AG20443 (cell line): ENCODE measurements around the gene NFIA.

Source experiments
- DNase-seq: peaks from one replicate; pipeline ENCODE4 v3.0.0; 2012; ENCODE audit warnings: low spot score, mixed read lengths

Gene NFIA

DNA sequence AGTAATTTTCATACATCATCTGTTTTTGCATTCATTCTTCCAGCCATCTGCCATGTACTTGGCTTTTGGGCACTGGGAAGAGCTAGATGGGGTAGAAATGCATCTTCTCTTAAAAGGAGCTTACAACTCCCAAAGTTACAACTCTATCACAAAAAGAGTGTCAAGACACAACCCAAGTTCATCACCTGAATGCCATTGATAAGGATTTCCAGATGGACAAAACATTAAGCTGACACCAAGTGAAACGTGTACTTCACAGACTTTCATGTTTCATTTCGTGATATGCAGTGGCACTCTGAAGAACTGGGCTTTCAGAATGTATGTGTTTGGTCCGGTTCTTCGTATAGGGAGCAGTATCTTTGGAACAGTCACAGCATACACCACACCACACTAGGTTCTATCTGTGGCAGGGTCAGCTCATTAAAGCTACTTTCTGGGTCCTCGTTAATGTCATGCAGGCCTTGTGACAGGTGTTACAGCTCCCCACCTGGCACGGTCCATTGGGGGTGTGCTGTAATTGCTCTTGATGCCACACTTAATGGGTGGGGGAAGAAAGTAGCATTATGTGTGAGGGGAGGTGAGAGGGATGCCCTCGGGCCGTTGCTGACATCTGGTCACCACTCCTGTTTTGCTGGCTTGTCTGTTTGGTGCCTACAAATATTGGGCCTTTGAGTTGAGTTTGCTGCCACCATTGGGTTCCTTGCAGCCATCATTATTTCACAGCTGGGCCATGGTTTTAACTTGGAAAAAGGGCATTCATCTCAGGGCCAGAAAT lies 164.9 kb downstream of the NFIA start:
- no peak for DNase-seq

DNA sequence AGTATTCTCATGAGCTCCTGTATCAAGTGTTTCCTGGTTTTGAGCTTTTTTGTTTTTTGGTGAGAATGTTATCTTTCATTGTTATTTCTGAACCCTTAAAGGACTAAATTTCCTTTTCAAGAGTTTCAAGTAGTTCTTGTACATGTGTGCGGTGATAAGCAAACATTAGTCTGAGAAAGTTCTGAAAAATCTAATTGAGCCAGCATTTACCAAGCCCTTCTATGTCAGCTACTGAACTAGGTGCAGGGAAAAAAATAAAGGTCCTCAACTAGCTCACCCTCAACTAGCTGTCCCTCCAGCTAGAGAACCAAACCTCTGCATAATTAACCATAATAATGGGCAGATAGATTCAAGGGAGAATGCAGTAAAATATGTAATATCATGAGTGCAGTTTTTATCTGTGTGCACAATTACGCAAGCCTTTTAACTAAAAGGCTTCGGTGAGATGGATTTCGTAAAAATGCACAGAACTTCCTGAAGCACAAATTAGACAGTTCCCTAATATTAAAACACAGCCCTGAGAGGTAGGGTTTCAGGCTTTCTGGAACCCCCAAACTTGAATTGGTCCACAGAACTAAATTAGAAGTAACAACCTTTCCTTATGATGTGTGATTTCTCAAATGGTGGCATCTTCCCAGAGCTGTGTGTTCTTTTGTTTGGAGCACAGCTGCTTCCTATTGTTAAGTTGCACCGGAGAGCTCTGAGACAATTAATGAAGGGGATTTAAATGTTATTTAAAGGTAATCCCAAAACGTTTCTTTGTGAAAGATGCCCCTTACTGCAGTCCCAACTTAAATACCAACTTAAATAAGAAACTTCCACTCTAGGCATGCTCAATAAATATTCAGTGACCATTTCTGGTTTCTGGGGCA lies 165.8 kb downstream of the NFIA start:
- DNase-seq: no peak

GRCh38 chr1:61250933-61251332 lies 168.6 kb downstream of the NFIA start:
- no peak for DNase-seq

- peak; percentile 38 for DNase-seq
Measured at GRCh38 chr1:61253059-61253735, 170.8 kb downstream of the NFIA start.

DNA sequence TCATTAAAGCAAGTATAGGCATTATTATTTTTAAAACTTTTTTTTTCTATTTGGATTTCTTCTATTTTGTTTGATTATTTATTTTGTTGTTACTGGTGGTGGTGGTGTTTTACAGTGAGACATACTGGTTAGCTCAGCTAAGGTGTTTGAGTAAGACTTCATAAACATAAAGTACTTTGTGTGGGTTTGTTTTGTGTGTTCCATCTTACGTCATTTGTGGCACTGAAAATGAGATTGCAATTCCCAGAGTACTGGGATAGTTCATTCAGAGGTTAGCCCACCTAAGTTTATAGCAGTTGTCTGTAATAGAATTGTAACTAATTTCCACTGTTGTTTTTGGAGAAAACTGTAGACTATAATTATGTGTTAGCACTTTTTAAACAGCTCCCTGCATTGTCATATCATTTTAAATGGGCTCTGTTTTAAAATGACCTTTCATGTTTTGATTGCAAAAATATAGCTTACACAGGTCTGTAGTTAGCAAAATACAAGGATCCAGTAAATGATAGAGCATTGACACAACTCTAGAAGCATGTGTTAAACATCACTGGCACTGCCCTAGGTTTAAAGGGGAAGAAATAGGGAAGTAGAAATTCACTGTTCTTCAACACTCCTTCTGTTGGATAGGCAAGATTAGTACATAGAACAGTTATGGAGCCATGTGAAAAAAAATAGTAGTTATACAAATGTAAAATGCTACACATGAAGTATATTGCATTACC lies 171.7 kb downstream of the NFIA start:
- no peak for DNase-seq

DNA sequence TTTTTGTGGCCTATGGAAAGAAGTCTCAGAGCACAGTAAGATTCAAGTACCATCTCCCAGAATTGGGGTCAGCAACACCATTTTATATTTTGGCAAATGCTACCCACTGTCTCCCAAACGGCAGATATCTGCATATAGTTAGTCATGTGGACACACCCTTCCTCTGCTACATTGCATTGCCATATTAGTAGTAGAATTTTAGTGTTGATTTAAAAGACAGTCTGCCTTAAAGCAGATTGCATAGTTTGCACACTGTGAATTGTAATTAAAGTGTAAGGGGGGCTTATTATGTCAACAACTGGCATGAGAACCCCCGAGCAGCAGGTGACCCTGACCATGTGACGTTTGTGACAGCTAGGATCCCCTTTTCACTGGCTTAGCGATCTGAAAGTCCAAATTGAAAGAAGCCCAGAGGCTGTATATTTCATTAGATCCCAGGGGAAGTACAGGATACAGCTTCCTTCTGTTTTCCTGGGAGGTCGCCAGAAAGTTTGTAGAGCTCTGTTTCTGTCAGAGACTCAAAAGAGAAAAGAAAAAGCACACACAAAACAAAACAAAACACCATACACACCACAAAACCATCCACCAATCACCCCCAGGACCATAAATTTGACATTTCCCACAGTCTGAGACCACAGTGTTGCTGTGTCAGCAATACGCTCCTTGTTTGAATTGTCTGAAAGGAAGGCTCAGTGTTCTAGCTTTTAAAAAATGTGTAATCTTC lies 172.4 kb downstream of the NFIA start:
- DNase-seq: peak; percentile 45

DNA sequence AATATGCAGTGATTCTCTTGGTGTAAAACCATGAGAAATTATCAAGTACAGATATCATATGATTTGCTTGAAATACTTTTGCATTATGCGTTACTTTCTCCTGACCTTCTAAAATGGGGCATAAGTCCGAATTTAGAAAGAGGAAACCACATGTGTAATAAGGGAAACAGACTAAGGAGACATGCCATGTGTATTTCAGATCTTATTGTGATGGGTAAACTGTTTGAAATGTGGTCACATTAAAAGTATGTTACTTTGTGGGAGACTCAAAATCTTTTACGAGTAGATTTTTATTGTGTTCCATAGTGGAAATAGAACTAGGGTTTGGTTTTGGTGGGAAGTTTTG lies 173.0 kb downstream of the NFIA start:
- no peak for DNase-seq

DNA sequence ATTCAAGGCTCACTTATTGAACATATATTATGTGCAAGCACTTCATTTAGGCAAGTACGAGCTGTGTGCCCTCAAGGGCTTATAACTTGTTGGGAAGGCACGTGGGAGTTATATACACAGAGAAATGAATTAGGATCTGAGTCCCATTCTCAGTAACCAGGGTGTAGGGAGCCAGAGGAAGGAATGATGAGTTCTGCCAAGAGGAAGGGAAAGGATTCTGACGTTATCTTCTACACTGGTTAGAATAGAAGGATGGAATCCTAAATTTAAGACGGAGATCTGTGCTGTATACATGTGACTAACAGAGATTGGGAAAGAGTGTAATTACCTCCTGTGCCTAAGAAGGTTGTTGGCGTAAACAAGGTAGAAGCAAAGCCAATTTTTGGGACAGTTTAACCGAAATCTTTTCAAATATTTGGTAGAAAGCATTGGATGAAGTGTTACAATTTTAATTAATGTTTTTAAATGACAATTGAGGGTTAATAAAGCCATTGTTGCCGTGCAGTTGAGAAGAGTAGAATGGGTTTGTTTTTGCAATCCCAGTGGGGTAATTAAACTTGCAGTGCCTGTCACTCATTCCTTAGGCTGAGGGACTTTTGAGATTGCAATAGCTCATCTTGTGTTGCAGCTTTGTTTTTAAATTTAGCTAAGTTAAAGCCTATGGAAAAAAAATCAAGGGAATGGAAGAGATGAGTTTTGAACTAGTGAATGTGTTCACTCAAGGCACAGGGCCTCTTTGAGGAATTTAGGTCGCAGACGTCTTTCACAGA lies 177.2 kb downstream of the NFIA start:
- no peak for DNase-seq

DNA sequence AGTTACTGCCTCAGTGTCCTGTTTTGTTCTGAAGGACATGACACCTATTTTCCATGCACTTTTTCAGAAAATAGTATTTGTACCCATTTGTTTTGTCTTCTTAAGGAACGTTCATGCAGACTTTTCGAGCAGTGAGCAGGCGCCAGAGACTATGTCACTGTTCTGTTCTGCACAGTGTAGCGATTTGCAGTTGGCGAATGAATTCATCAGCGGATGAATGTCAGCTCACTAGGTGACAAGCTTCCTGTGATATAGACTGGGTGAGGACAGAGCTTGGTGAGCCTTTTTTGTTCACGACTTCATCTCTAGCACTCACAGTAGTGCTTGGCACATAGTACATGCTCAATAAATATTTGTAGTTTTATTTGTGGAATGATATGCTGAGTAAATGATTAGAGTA lies 177.8 kb downstream of the NFIA start:
- DNase-seq: no peak

- DNase-seq: no peak
Measured at GRCh38 chr1:61261595-61261994, 179.2 kb downstream of the NFIA start.

DNA sequence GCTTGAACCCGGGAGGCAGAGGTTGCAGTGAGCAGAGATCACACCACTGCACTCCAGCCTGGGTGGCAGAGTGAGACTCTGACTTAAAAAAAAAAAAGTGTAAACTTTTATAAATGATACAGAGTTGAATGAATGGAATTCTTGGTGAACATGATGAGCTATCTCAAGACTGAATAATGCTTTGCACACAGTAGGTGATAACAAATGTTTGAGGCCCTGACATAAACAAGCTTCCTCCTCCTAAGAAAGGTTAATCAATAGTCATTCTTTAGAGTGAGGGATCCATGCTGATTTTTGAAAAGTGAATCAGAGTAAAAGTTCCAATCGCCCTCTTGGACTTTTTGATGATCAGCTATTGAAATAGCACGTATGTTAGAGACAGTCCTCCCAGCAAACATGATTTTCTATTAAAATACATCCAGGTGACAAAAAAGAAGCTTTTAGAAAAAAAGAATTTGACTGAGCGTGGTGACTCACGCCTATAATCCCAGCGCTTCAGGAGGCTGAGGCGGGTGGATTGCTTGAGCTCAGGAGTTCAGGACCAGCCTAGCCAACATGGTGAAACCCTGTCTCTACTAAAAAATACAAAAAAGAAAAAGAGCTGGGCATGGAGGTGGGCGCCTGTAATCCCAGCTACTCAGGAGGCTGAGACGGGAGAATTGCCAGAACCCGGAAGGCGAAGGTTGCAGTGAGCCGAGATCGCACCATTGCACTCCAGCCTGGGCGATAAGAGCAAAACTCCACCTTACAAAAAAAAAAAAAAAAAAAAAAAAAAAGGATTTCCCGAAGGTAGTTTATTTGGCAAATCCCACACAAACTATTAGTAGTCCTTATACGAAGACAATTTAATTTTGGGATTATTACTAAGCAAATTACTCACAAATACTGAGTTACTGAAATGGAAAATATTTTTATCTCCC lies 181.8 kb downstream of the NFIA start:
- no peak for DNase-seq

DNA sequence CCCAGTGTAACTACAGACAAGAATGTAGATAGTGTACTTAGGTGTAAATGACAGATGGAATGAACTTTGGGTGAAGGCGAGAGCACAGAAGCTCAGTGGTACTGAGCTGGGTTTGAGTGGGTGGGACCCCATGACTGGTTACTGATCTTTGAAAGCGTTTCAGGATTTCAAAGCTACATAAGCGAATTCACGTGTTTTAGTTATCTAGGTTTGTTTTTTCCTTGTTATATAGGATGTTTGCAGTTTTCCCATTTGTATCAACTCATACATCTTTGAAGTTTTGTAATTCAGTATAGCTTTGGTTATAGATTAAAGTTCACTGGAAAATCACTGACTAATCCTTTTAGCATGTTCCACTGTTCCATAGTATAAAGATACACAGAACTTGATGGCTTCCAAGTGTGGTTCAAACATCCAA lies 182.5 kb downstream of the NFIA start:
- no peak for DNase-seq

DNA sequence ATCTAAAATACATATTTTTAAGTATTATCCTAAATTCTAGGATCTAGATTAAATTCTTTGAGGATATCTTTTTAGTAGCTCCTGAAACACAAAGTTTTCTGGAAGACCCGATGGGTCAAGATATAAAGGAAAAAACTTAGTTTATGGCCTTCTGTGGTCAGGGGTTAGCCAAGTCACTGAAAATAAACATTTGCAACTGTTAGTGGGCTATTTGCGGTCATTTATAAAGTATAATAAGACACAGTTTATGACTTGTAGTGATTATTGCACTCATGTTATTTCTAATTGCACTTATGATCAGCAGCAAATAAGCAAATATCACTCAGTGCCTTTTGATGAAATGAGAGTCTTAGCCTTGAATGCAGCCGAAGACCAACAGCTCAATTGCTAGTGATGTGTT lies 183.3 kb downstream of the NFIA start:
- DNase-seq: no peak

- no peak for DNase-seq
Measured at GRCh38 chr1:61266738-61267137, 184.4 kb downstream of the NFIA start.

DNA sequence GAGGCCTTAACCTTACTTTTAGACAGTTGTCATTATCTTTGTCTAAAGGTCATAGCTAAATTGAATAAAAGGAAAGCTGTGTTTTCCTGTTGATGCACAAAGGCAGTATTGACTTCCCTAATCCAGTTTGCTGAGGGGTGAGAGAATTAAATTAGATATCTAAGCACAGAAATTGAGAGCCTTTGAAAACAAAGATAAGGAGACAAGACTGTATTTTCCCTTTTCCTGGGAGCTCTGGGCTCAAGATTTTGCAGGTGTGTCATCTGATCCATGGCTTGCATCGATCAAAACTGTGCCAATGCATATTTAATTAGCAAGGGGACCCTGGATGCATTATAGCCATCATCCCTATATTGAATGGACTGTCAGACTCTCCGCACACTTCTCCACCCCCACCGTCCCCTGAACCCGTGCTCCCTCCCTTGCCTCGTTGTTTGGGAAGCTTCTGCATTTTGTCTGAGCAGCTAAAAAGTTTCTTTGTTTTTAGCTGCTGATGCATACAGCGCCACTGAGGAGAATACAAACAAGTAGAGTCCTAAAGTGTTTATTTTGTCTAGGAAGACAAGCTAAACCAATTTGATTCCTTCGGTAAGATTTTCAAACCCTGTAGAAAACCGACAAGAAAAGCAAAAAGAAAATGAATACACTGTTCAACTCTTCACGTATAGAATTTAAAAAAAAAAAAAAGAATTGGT lies 186.3 kb downstream of the NFIA start:
- no peak for DNase-seq

DNA sequence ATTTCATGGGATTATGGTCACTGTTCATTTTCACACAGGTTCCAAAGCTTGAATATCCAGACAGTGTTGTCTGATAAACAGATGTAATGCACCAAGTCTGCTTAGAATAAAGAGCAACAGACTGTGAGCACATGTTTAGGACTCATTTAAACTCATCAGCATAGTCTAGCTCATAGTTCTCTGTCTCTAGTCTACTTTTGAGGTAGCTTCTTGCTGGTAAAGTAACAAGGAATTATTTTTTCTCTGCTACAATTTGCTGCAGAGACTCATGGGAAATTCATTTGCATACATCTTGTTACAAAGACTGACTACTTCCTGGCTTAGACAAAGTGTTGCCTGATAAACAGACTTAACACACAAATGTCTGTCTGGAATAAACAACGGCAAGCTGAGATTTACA lies 187.2 kb downstream of the NFIA start:
- no peak for DNase-seq

DNA sequence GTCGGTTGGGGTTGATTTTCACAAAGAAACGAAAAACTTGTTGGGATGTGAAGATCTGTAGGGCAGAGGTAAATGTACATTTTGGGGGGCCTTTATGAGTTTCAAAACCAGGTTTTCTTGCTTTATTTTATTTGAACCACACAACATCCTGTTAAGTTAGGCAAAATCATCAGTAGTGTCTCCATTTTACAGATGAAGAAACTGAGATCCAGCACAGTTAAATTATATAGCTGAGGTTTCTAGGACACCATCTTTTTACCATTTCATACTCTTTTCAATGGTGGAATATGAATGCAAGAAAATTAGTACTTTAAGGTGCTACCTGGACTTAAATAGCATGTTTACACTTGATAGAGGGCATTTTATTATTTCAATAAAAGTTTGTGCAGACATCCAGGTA lies 187.7 kb downstream of the NFIA start:
- no peak for DNase-seq

- no peak for DNase-seq
Measured at GRCh38 chr1:61270761-61271411, 188.5 kb downstream of the NFIA start.

GRCh38 chr1:61271412-61271789 lies 189.0 kb downstream of the NFIA start:
- DNase-seq: no peak
